ENCODE data around the gene SRM. TPM values are rescaled to one million over a fixed set of nuclear protein-coding genes. Genes with fewer than 3 reads are reported as not detected.
"Not testable (repeated sequence)": the region's sequence is repeated elsewhere in the genome, so short reads cannot be mapped to it uniquely, and the experiment has no call there.

The SRM gene
- total and polyA plus RNA-seq, 2 of the 13 experiments (the other 11 are each of a cell fraction or from before 2014, with no cell fraction given): 27.9 to 31.8 TPM

DNA sequence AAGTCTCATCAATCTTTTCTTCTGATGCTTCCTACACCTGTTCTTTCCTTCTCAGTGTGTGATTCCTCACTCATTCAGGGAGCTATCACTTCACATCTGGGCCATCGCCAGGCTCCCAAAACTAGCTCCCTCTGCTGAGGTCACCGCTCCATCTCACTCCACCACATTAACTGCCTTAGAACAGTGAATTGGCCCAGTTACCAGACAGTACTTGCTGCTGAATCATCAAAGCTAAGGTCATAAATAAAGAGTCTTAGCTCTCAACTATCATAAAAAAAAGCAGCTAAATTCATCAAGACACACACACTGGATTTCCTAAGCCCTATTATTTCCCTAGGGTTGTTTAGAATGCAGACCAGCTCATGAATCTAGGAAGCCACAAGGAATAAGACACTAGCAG is 18.8 kb upstream of the SRM start:
- WGBS (ENCODE audit: low lambda C conversion rate): 93% methylated on average over 2 of the region's 2 CpGs
- H2AFZ ChIP-seq (ENCODE audit: low read length): no peak overlapping the region
- no TSS peak for BruUV-seq (replicated peaks)
- POLR2A ChIA-PET: no interaction called here
- DNase-seq (ENCODE audit: low spot score) (no peak), FAIRE-seq (no peak), ATAC-seq (no peak)
- CTCF ChIA-PET (ENCODE audit: low intra/inter-chr PET ratio, low total read pairs): no interaction called here
- no peak overlapping the region for H3K4me3 ChIP-seq (replicated peaks in 1 of 3; ENCODE audit: insufficient read depth in 1 of 3, low read depth in 2 of 3, low read length in 3 of 3)
- TF ChIP-seq ZNF17 (CRISPR knock-in tag; IDR thresholded peaks at IDR 0.05): no peak
- TF ChIP-seq ZNF788 (CRISPR knock-in tag; IDR thresholded peaks at IDR 0.05; ENCODE audit: borderline replicate concordance): no peak
- TF ChIP-seq ZKSCAN1 (IDR thresholded peaks at IDR 0.05; ENCODE audit: low read length): no peak
- TF ChIP-seq PLRG1 (conservative IDR thresholded peaks at IDR 0.05): no peak
- TF ChIP-seq, protein P1, sequence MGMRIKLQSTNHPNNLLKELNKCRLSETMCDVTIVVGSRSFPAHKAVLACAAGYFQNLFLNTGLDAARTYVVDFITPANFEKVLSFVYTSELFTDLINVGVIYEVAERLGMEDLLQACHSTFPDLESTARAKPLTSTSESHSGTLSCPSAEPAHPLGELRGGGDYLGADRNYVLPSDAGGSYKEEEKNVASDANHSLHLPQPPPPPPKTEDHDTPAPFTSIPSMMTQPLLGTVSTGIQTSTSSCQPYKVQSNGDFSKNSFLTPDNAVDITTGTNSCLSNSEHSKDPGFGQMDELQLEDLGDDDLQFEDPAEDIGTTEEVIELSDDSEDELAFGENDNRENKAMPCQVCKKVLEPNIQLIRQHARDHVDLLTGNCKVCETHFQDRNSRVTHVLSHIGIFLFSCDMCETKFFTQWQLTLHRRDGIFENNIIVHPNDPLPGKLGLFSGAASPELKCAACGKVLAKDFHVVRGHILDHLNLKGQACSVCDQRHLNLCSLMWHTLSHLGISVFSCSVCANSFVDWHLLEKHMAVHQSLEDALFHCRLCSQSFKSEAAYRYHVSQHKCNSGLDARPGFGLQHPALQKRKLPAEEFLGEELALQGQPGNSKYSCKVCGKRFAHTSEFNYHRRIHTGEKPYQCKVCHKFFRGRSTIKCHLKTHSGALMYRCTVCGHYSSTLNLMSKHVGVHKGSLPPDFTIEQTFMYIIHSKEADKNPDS (CRISPR knock-in tag; IDR thresholded peaks at IDR 0.05): no peak
- TF ChIP-seq, protein P2, sequence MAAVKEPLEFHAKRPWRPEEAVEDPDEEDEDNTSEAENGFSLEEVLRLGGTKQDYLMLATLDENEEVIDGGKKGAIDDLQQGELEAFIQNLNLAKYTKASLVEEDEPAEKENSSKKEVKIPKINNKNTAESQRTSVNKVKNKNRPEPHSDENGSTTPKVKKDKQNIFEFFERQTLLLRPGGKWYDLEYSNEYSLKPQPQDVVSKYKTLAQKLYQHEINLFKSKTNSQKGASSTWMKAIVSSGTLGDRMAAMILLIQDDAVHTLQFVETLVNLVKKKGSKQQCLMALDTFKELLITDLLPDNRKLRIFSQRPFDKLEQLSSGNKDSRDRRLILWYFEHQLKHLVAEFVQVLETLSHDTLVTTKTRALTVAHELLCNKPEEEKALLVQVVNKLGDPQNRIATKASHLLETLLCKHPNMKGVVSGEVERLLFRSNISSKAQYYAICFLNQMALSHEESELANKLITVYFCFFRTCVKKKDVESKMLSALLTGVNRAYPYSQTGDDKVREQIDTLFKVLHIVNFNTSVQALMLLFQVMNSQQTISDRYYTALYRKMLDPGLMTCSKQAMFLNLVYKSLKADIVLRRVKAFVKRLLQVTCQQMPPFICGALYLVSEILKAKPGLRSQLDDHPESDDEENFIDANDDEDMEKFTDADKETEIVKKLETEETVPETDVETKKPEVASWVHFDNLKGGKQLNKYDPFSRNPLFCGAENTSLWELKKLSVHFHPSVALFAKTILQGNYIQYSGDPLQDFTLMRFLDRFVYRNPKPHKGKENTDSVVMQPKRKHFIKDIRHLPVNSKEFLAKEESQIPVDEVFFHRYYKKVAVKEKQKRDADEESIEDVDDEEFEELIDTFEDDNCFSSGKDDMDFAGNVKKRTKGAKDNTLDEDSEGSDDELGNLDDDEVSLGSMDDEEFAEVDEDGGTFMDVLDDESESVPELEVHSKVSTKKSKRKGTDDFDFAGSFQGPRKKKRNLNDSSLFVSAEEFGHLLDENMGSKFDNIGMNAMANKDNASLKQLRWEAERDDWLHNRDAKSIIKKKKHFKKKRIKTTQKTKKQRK (IDR thresholded peaks at IDR 0.05; ENCODE audit: low read length): no peak
- no peak for TF ChIP-seq TOE1 (CRISPR knock-in tag; IDR thresholded peaks at IDR 0.05)
- no peak for TF ChIP-seq GABPB1 (CRISPR knock-in tag; IDR thresholded peaks at IDR 0.05)
- no peak for TF ChIP-seq ZNF749 (CRISPR knock-in tag; IDR thresholded peaks at IDR 0.05; ENCODE audit: borderline replicate concordance)
- no peak for TF ChIP-seq ZBTB20 (CRISPR knock-in tag; IDR thresholded peaks at IDR 0.05; ENCODE audit: borderline replicate concordance, low read depth)
- TF ChIP-seq, protein P3, sequence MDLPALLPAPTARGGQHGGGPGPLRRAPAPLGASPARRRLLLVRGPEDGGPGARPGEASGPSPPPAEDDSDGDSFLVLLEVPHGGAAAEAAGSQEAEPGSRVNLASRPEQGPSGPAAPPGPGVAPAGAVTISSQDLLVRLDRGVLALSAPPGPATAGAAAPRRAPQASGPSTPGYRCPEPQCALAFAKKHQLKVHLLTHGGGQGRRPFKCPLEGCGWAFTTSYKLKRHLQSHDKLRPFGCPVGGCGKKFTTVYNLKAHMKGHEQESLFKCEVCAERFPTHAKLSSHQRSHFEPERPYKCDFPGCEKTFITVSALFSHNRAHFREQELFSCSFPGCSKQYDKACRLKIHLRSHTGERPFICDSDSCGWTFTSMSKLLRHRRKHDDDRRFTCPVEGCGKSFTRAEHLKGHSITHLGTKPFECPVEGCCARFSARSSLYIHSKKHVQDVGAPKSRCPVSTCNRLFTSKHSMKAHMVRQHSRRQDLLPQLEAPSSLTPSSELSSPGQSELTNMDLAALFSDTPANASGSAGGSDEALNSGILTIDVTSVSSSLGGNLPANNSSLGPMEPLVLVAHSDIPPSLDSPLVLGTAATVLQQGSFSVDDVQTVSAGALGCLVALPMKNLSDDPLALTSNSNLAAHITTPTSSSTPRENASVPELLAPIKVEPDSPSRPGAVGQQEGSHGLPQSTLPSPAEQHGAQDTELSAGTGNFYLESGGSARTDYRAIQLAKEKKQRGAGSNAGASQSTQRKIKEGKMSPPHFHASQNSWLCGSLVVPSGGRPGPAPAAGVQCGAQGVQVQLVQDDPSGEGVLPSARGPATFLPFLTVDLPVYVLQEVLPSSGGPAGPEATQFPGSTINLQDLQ (CRISPR knock-in tag; IDR thresholded peaks at IDR 0.05): no peak
- no peaks in the 10 kb centered on the region for H3K9me3 ChIP-seq (ENCODE audit: low read length)
- intact Hi-C loops (cut with micrococcal nuclease; ENCODE audit: unreplicated experiment): no loop called here
- no peak overlapping the region for H3K4me2 ChIP-seq (ENCODE audit: low read depth, low read length)
- no peaks in the 10 kb centered on the region for H3K27me3 ChIP-seq (ENCODE audit: control insufficient read depth in 1 of 2, insufficient read depth in 2 of 2, low read length in 2 of 2)
- in situ Hi-C loops (cut with HindIII; ENCODE audit: extremely low pct_ligation_motif_present, low pct_unique_long_range_greater_than_20kb): no loop called here
- no peaks in the 10 kb centered on the region for H3K4me1 ChIP-seq (ENCODE audit: insufficient read depth, low read length)
- H3K9ac ChIP-seq (ENCODE audit: insufficient read depth, low read depth, low read length): no peak overlapping the region
- H3K27ac ChIP-seq (ENCODE audit: extremely low read length, insufficient read depth, low read length): no peak overlapping the region
- no peaks in the 10 kb centered on the region for H4K20me1 ChIP-seq (ENCODE audit: insufficient read depth, low read length)
- peaks cover 31 to 80% of the 10 kb centered on the region in 2 experiments; a peak in 4 of 5 replicates for H3K36me3 ChIP-seq (replicated peaks in 1 of 2; ENCODE audit: control insufficient read depth in 1 of 2, insufficient read depth in 2 of 2, low read length in 2 of 2)
- H3K79me2 ChIP-seq (ENCODE audit: insufficient read depth, low read length): no peaks in the 10 kb centered on the region

DNA sequence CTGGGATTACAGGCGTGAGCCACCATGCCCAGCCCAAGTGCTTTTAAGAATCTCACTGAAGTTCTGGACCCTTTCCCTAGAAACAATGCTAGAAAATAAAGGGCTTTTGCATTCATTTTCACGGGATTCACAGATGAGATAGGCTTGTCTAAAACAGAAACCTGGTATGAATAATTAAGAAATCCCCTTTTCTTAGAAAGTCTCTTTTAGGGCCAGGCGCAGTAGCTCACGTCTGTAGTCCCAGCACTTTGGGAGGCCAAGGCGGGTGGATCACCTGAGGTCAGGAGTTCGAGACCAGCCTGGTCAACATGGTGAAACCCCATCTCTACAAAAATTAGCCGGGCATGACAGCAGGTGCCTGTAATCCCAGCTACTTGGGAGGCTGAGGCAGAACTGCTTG is 13.6 kb upstream of the SRM start:
- H2AFZ ChIP-seq (ENCODE audit: low read length); H3K9me3 ChIP-seq (ENCODE audit: low read length); H3K79me2 ChIP-seq (ENCODE audit: insufficient read depth, low read length); H3K4me1 ChIP-seq (ENCODE audit: insufficient read depth, low read length); BruUV-seq (replicated peaks); H3K4me3 ChIP-seq (replicated peaks in 1 of 3; ENCODE audit: insufficient read depth in 1 of 3, low read depth in 2 of 3, low read length in 3 of 3); H3K4me2 ChIP-seq (ENCODE audit: low read depth, low read length); H3K27me3 ChIP-seq (ENCODE audit: control insufficient read depth in 1 of 2, insufficient read depth in 2 of 2, low read length in 2 of 2); H4K20me1 ChIP-seq (ENCODE audit: insufficient read depth, low read length); H3K27ac ChIP-seq (ENCODE audit: extremely low read length, insufficient read depth, low read length); FAIRE-seq; CTCF ChIA-PET (ENCODE audit: low intra/inter-chr PET ratio, low total read pairs); H3K9ac ChIP-seq (ENCODE audit: insufficient read depth, low read depth, low read length); intact Hi-C loops (cut with micrococcal nuclease; ENCODE audit: unreplicated experiment); in situ Hi-C loops (cut with HindIII; ENCODE audit: extremely low pct_ligation_motif_present, low pct_unique_long_range_greater_than_20kb); ATAC-seq; DNase-seq (ENCODE audit: low spot score); POLR2A ChIA-PET: not testable (repeated sequence)
- H3K36me3 ChIP-seq (replicated peaks in 1 of 2; ENCODE audit: control insufficient read depth in 1 of 2, insufficient read depth in 2 of 2, low read length in 2 of 2): peaks cover 47 to 90% of the 10 kb centered on the region in 2 experiments
- WGBS (ENCODE audit: low lambda C conversion rate): 97% methylated on average over 7 of the region's 7 CpGs
